Activated gamma-delta T cell treated with anti-CD3 and anti-CD28 coated beads, Interleukin-2, amount 50 U/mL, for 16 hours (primary cell): ENCODE results near the gene ASTN2.

Experiments used
- DNase-seq: peaks from one replicate; pipeline ENCODE4 v3.0.0-alpha.2; 2020; ENCODE audit warnings: low read depth

The ASTN2 gene

GRCh38 chr9:116954731-116955130, 460.1 kb downstream of the ASTN2 start:
- DNase-seq = no peak

GRCh38 chr9:116953271-116953670, 461.6 kb downstream of the ASTN2 start:
- DNase-seq = no peak

- DNase-seq = no peak
Measured at GRCh38 chr9:116952436-116952810, 462.4 kb downstream of the ASTN2 start.

GRCh38 chr9:116951588-116952435, 463.0 kb downstream of the ASTN2 start:
- no peak for DNase-seq

GRCh38 chr9:116945817-116946216, 469.0 kb downstream of the ASTN2 start:
- no peak for DNase-seq

GRCh38 chr9:116944714-116945534, 469.9 kb downstream of the ASTN2 start:
- no peak for DNase-seq

- no peak for DNase-seq
Measured at GRCh38 chr9:116943970-116944369, 470.9 kb downstream of the ASTN2 start.

GRCh38 chr9:116942593-116943061, 472.2 kb downstream of the ASTN2 start:
- no peak for DNase-seq

GRCh38 chr9:116941266-116941665, 473.6 kb downstream of the ASTN2 start:
- DNase-seq = no peak

GRCh38 chr9:116940614-116941215, 474.1 kb downstream of the ASTN2 start:
- DNase-seq = no peak

- DNase-seq = no peak
Measured at GRCh38 chr9:116939614-116940013, 475.2 kb downstream of the ASTN2 start.

GRCh38 chr9:116939161-116939560, 475.7 kb downstream of the ASTN2 start:
- no peak for DNase-seq

- DNase-seq = no peak
Measured at GRCh38 chr9:116937361-116937760, 477.5 kb downstream of the ASTN2 start.

- DNase-seq = no peak
Measured at GRCh38 chr9:116935149-116935897, 479.5 kb downstream of the ASTN2 start.

- no peak for DNase-seq
Measured at GRCh38 chr9:116934131-116934530, 480.7 kb downstream of the ASTN2 start.

- DNase-seq = no peak
Measured at GRCh38 chr9:116933251-116933650, 481.6 kb downstream of the ASTN2 start.

- no peak for DNase-seq
Measured at GRCh38 chr9:116929621-116930020, 485.2 kb downstream of the ASTN2 start.

- DNase-seq = no peak
Measured at GRCh38 chr9:116928884-116929283, 486.0 kb downstream of the ASTN2 start.

- no peak for DNase-seq
Measured at GRCh38 chr9:116928289-116928688, 486.6 kb downstream of the ASTN2 start.

- no peak for DNase-seq
Measured at GRCh38 chr9:116927726-116928125, 487.1 kb downstream of the ASTN2 start.

GRCh38 chr9:116925121-116925520, 489.7 kb downstream of the ASTN2 start:
- DNase-seq = no peak
